ENCODE measurements around the gene HORMAD2. TPM values are rescaled to one million over a fixed set of nuclear protein-coding genes. Genes with fewer than 3 reads are reported as not detected.

HORMAD2 gene
- total RNA-seq, 1 experiment from 2014 or later = not detected

DNA sequence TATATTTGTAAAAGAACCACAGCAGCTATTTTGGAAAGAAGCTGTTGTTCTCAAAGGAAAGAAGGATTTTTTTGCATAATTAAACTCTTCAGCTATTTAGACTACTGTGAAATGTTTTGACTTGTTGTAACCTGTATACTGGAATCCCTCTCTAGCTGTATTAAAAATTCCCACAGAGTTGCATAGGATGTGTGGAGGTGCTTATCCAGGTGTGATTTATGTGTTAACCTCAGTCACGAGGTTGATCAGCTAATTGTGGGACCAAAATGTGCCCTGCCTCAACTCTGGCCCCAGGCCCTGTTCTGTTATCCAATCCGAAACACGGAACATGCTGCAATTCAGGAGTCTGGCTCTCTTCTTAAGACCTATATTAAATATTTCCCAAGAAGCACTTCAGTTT, 96.2 kb downstream of the HORMAD2 start:
- CTCF ChIA-PET = no interaction called here
- DNase-seq (ENCODE audit: low spot score) = no peak
- Histone ChIP-seq H3K4me1 (ENCODE audit: insufficient read depth, low read length, poor library complexity, severe bottlenecking) (no peaks in the 10 kb centered on the region), H3K27me3 (replicated peaks; ENCODE audit: insufficient read depth, low read depth, low read length, poor library complexity) (no peaks in the 10 kb centered on the region), H3K27ac (ENCODE audit: low read depth, low read length, poor library complexity, severe bottlenecking) (no peak overlapping the region), H3K36me3 (ENCODE audit: insufficient read depth, low read length, poor library complexity, severe bottlenecking) (no peaks in the 10 kb centered on the region), H3K9me3 (ENCODE audit: low read depth, low read length, poor library complexity, severe bottlenecking) (no peaks in the 10 kb centered on the region), H3K4me3 (ENCODE audit: low read depth, low read length, poor library complexity, severe bottlenecking) (no peak overlapping the region)
- no TSS peak for BruUV-seq (replicated peaks)
- intact Hi-C loops (cut with micrococcal nuclease; ENCODE audit: unreplicated experiment) = no loop called here
- POLR2A ChIA-PET (ENCODE audit: low non-redundant PET) = no interaction called here
- TF ChIP-seq CTCF (conservative IDR thresholded peaks at IDR 0.05; ENCODE audit: low read depth, low read length) (no peak), EZH2 (IDR thresholded peaks at IDR 0.05; ENCODE audit: borderline replicate concordance, low read depth, low read length, poor library complexity, severe bottlenecking) (no peak)

DNA sequence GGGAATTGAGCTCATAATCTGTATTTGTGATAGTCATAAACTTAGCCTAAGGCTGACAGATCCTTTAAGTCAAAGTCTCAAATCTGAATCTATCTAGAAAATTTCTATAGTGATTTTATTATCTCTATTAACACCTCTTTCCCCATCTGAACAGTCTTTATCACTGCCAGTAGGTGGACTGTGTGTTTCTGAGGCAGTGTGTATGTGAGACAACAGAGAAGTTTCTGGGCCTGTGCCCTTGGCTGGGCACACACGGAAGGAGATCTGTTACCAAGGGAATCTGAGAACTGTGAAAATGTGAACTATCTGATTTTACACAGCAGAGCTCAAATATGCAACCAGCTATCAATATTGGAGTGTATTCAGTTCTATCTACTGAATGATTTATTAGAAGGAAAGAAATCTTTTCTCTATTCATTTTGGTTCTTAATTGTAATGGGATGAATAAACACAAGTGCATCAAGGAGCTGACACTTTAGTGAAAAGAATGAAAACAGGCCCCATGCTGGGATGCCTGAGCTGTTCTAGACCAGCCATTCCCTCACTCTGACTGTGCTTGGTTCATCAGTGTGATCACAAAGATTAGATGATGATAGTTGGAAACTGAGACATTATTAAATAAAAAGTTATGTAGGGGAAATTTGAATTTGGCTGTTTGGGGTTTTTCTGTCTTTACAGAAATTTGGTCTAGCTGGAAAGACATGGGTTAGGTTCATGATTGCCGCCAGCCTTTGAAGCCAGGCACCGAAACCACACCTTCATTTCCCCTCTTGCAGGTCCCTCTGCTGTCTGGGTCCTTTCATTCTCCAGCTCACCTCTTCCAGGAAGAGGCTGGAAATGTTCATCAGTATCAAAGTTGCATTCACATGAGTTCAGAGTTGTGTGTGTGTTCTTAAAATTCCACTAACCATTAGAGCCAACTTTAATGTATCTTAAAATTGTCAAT, 98.2 kb downstream of the HORMAD2 start:
- POLR2A ChIA-PET (ENCODE audit: low non-redundant PET) = no interaction called here
- Histone ChIP-seq H3K27me3 (replicated peaks; ENCODE audit: insufficient read depth, low read depth, low read length, poor library complexity) (no peaks in the 10 kb centered on the region), H3K9me3 (ENCODE audit: low read depth, low read length, poor library complexity, severe bottlenecking) (no peaks in the 10 kb centered on the region), H3K4me3 (ENCODE audit: low read depth, low read length, poor library complexity, severe bottlenecking) (no peak overlapping the region), H3K36me3 (ENCODE audit: insufficient read depth, low read length, poor library complexity, severe bottlenecking) (no peaks in the 10 kb centered on the region), H3K4me1 (ENCODE audit: insufficient read depth, low read length, poor library complexity, severe bottlenecking) (no peaks in the 10 kb centered on the region), H3K27ac (ENCODE audit: low read depth, low read length, poor library complexity, severe bottlenecking) (no peak overlapping the region)
- TF ChIP-seq CTCF (conservative IDR thresholded peaks at IDR 0.05; ENCODE audit: low read depth, low read length) (no peak), EZH2 (IDR thresholded peaks at IDR 0.05; ENCODE audit: borderline replicate concordance, low read depth, low read length, poor library complexity, severe bottlenecking) (no peak)
- CTCF ChIA-PET = no interaction called here
- intact Hi-C loops (cut with micrococcal nuclease; ENCODE audit: unreplicated experiment) = no loop called here
- DNase-seq (ENCODE audit: low spot score) = peak; percentile 12
- no TSS peak for BruUV-seq (replicated peaks)

DNA sequence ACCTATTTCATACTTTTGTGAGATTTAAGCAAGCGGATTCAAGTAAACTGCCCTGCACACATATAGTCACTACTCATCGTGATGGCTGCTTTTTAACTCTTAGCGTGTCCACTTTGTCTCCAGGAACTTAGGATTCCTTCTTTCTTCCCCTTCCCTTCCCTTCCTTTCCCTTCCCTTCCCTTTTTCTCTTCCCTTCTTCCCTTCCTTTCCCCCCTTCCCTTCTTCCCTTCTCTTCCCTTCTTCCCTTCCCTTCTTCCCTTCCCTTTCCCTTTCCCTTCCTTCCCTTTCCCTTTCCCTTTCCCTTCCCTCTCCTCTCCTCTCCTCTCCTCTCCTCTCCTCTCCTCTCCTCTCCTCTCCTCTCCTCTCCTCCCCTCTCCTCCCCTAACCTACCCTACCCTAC, 100.4 kb downstream of the HORMAD2 start:
- ChIA-PET POLR2A (ENCODE audit: low non-redundant PET) (no interaction called here), CTCF (interaction anchor here (0.5 kb wide), 1 partner anchor 365 kb away, joined by 3 read pairs; no protein-coding TSS in a partner anchor)
- Histone ChIP-seq H3K4me1 (ENCODE audit: insufficient read depth, low read length, poor library complexity, severe bottlenecking) (no peaks in the 10 kb centered on the region), H3K9me3 (ENCODE audit: low read depth, low read length, poor library complexity, severe bottlenecking) (no peaks in the 10 kb centered on the region), H3K27me3 (replicated peaks; ENCODE audit: insufficient read depth, low read depth, low read length, poor library complexity) (no peaks in the 10 kb centered on the region), H3K27ac (ENCODE audit: low read depth, low read length, poor library complexity, severe bottlenecking) (no peak overlapping the region), H3K4me3 (ENCODE audit: low read depth, low read length, poor library complexity, severe bottlenecking) (no peak overlapping the region), H3K36me3 (ENCODE audit: insufficient read depth, low read length, poor library complexity, severe bottlenecking) (no peaks in the 10 kb centered on the region)
- intact Hi-C loops (cut with micrococcal nuclease; ENCODE audit: unreplicated experiment) = no loop called here
- DNase-seq (ENCODE audit: low spot score) = no peak
- no TSS peak for BruUV-seq (replicated peaks)
- TF ChIP-seq EZH2 (IDR thresholded peaks at IDR 0.05; ENCODE audit: borderline replicate concordance, low read depth, low read length, poor library complexity, severe bottlenecking) (no peak), CTCF (conservative IDR thresholded peaks at IDR 0.05; ENCODE audit: low read depth, low read length) (no peak)
